Suppressor macrophage (primary cell): ENCODE data around the gene PCDHGB4.
A peak's percentile ranks its signal among the peaks of the same experiment; 100 is the strongest.
"Not testable (repeated sequence)": the region's sequence is repeated elsewhere in the genome, so short reads cannot be mapped to it uniquely, and the experiment has no call there.

ENCODE experiments used
- DNase-seq, 4 experiments: peaks; one replicate each; pipeline ENCODE4 v3.0.0-alpha.2; 2020 to 2022

Gene PCDHGB4

DNA sequence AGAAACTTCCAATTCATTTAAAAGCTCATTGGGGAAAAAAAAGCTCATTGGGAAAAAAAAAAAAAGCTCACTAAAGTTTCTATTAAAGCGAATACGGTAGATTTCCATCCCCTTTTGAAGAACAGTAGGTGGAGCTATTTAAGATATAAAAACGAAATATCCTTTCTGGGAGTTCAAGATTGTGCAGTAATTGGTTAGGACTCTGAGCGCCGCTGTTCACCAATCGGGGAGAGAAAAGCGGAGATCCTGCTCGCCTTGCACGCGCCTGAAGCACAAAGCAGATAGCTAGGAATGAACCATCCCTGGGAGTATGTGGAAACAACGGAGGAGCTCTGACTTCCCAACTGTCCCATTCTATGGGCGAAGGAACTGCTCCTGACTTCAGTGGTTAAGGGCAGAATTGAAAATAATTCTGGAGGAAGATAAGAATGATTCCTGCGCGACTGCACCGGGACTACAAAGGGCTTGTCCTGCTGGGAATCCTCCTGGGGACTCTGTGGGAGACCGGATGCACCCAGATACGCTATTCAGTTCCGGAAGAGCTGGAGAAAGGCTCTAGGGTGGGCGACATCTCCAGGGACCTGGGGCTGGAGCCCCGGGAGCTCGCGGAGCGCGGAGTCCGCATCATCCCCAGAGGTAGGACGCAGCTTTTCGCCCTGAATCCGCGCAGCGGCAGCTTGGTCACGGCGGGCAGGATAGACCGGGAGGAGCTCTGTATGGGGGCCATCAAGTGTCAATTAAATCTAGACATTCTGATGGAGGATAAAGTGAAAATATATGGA is 43.0 kb downstream of the PCDHGB4 start, which contains the start of gene PCDHGA12:
Gene PCDHGA12, plus strand, starts transcription at position 176 of the 782 bp plus-strand sequence. Its CDS starts 253 bp downstream, at position 429.
- DNase-seq: peak; percentile 74 to 90 (median 86)

DNA sequence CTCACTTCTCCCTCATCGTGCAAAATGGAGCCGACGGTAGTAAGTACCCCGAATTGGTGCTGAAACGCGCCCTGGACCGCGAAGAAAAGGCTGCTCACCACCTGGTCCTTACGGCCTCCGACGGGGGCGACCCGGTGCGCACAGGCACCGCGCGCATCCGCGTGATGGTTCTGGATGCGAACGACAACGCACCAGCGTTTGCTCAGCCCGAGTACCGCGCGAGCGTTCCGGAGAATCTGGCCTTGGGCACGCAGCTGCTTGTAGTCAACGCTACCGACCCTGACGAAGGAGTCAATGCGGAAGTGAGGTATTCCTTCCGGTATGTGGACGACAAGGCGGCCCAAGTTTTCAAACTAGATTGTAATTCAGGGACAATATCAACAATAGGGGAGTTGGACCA is 43.8 kb downstream of the PCDHGB4 start:
- DNase-seq: peak; percentile 5 to 45 (median 38)

DNA sequence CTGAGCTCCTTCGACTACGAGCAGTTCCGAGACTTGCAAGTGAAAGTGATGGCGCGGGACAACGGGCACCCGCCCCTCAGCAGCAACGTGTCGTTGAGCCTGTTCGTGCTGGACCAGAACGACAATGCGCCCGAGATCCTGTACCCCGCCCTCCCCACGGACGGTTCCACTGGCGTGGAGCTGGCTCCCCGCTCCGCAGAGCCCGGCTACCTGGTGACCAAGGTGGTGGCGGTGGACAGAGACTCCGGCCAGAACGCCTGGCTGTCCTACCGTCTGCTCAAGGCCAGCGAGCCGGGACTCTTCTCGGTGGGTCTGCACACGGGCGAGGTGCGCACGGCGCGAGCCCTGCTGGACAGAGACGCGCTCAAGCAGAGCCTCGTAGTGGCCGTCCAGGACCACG is 44.8 kb downstream of the PCDHGB4 start:
- DNase-seq: not testable (repeated sequence)

DNA sequence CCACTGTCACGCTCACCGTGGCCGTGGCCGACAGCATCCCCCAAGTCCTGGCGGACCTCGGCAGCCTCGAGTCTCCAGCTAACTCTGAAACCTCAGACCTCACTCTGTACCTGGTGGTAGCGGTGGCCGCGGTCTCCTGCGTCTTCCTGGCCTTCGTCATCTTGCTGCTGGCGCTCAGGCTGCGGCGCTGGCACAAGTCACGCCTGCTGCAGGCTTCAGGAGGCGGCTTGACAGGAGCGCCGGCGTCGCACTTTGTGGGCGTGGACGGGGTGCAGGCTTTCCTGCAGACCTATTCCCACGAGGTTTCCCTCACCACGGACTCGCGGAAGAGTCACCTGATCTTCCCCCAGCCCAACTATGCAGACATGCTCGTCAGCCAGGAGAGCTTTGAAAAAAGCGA is 45.2 kb downstream of the PCDHGB4 start:
- DNase-seq: not testable (repeated sequence)

DNA sequence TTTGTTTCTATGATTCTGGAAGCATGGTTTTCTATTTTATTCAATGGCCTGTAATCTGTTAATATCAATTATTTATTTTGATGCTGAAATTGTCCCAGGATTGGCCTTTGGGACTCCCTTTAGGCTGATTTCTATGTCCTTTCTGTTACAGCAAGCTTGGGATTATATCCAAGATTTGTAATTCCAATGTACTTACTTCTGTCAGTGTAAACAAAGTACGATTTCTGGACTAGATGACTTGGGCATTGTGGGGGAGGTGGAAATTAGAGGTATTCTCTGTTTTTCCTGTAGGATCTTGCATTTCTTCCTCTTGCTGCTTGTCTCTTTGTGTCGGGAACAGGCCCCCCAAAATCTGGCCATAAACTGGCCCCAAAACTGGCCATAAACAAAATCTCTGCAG is 46.5 kb downstream of the PCDHGB4 start:
- DNase-seq: no peak

DNA sequence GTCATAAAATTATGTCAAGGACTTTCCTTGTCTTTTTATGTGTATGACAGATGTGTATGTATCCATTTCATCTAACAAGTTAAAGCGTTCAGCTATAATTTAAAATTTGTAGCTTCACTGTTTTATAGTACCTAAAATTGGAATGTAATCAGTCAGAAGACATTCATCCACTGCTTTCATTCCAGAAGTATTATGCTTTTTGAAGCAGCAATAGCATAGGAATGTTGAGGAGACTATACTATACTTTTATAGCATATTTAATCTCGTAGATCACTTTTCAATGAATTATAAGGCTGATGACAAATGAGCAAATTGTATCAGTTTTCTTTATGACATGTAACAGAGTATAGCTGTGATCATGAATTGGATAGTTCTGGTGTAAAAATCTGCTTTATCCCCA is 49.7 kb downstream of the PCDHGB4 start:
- DNase-seq: no peak

DNA sequence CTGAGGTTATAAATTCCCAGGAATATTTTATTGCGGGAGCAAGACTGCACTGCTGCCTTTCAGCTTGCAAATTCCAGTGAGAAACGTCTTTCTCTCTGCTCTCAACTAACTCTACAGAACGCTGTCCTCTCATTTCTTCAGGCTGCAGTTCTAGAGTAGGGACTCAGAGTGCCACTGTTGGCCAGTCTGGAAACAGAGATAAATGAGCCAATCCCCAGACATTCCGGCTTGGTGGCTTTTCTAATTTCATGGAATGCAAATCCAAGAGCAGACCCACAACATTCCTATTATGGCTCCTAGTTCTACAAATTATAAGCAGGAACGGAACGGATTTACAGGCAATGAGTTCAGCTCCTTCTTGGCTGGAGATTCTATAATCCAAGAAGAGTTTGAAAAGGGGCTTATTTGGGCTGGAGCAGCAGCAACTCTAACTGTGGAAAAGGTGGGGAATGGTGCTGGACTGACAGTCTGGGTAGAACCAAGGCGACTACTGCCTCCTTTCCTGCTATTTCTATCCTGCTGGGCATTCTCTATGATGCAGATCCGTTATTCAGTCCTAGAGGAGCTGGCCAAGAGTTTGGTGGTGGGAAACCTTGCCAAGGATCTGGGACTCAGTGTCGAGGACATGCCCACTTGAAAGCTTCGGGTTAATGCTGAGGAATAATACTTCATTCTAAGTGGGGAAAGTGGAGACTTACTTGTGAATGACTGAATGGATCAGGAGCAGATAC is 52.1 kb downstream of the PCDHGB4 start:
- no peak for DNase-seq
